ENCODE data around the gene CAPN2.

Gene CAPN2

DNA sequence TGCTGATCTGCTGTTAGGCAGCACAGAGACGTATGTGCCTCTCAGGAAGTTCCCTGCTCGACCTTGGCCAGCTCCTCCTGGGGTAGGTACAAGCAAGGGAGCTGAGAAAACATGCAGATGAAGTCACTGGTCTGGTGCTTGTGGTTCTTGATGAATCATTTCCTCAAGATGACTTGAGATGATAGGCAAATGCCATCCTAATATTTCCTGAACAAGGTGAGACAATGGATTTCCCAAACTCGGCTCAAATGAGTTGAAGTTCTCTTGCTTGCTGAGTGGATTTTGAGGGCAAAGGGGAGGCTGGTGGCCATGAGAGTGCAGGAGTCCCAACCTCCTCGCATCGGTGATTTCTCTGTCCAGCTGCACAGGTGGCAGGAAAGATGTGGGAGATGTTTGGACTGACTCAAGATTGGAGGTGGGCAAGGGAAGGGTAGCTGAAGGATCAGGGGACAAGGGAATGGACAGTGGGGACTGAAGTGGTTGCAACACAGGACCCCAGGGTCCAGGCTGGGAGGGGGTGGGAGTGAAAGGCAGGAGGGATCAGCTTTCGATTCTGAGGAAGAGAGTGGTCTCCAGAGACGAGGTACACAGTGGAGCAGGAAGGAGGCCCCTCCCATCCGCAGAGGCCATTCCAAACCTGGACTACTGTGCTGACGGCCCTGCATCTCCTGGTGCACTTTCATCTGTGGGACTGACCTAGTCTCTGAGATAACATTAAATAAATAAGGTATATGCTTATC lies 63.9 kb downstream of the CAPN2 start:
- no peaks in the 10 kb centered on the region for H3K79me2 ChIP-seq (ENCODE audit: control insufficient read depth, insufficient read depth, low read length, unreplicated experiment)
- peaks cover 45% of the 10 kb centered on the region for H3K4me1 ChIP-seq (ENCODE audit: control insufficient read depth, insufficient read depth, low read length, unreplicated experiment)
- H3K4me3 ChIP-seq (ENCODE audit: low read depth, low read length) = peak overlapping the region; percentile 10; the same call in 1 of the 2 replicates
- peaks cover 56% of the 10 kb centered on the region for H3K36me3 ChIP-seq (ENCODE audit: insufficient read depth, low read length)
- H3K27ac ChIP-seq (ENCODE audit: low read depth, low read length) = peak overlapping the region; percentile 84
- H2AFZ ChIP-seq (ENCODE audit: low read length, unreplicated experiment) = no peak overlapping the region
- no peaks in the 10 kb centered on the region for H3K27me3 ChIP-seq (ENCODE audit: insufficient read depth, low read length)

DNA sequence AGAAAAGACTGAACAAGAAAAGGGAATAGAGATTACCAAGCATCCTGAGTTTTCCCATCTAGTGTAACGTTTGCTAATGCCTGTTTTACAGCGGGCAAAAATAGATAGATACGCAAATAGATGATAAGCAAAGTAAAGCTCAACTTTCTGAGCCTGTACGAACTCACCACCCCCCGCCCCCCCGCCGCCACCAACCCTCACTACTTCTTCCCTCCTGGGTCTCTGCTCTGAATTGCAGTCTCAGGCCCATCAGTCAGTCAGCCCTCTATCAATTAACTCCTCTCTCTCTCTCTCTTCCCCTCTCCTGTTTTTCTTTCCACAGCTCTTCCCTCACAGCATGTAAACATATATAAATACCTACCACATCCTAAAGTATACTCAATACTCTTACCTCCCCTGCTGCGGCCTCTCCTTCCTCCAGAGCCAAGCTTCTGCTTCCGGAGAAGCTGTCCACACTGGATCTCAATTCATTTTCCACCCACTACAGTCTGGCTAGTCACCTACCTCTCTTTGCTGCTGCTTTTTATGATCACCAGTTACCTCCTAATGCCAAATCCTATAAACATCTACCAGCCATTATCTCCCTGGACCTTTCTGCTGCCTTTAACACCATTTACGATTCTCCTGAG lies 64.6 kb downstream of the CAPN2 start:
- H2AFZ ChIP-seq (ENCODE audit: low read length, unreplicated experiment) = no peak overlapping the region
- no peak overlapping the region for H3K4me3 ChIP-seq (ENCODE audit: low read depth, low read length)
- peaks cover 54% of the 10 kb centered on the region for H3K36me3 ChIP-seq (ENCODE audit: insufficient read depth, low read length)

DNA sequence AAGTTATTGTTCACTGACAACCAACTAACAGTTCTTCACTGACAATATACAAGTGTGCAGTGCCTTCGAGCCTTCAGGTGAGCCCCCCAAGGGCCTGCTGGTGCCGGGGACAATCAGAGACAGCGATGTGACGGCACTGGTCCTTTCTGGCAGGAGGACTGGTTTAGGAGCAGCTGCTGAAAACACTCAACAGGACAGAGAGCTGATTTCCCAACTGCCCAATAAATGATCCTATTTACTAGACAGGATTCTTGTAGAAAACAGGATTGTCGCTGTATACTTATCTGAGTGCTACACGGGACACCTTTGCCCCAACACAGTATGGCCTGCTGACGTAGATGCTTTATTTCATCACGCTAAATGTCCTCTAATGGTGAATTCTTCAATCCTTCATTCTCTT lies 68.0 kb downstream of the CAPN2 start:
- H3K36me3 ChIP-seq (ENCODE audit: insufficient read depth, low read length) = peaks cover 33% of the 10 kb centered on the region
- H3K4me3 ChIP-seq (ENCODE audit: low read depth, low read length) = no peak overlapping the region
- H2AFZ ChIP-seq (ENCODE audit: low read length, unreplicated experiment) = no peak overlapping the region
- no peak overlapping the region for H3K27ac ChIP-seq (ENCODE audit: low read depth, low read length)
- H3K27me3 ChIP-seq (ENCODE audit: insufficient read depth, low read length) = no peaks in the 10 kb centered on the region
- H3K79me2 ChIP-seq (ENCODE audit: control insufficient read depth, insufficient read depth, low read length, unreplicated experiment) = no peaks in the 10 kb centered on the region
- H3K4me1 ChIP-seq (ENCODE audit: control insufficient read depth, insufficient read depth, low read length, unreplicated experiment) = peaks cover 14% of the 10 kb centered on the region

More for the DNA sequence above, 64.6 kb downstream of the CAPN2 start:
- no peaks in the 10 kb centered on the region for H3K27me3 ChIP-seq (ENCODE audit: insufficient read depth, low read length)
- H3K79me2 ChIP-seq (ENCODE audit: control insufficient read depth, insufficient read depth, low read length, unreplicated experiment) = no peaks in the 10 kb centered on the region
- peaks cover 41% of the 10 kb centered on the region for H3K4me1 ChIP-seq (ENCODE audit: control insufficient read depth, insufficient read depth, low read length, unreplicated experiment)
- peak overlapping the region; percentile 84 for H3K27ac ChIP-seq (ENCODE audit: low read depth, low read length)

DNA sequence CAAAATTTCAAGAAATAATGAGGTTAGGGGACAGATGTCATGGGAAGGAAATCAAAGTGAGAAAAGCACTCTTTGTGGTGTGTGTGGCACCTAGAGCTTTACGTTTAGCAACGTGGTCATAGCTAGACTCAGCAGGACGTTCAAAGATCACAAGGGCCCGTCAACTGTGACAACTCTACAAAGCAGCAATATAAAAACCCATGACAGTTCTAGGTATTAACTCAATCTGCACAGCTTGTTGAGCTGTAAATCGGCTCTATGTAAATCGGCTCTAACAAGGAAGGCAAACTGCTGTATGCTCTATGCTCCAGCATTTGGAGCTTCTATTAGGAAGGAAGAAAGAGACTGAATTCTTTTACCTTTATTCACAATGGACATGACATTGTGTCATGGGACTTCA lies 68.6 kb downstream of the CAPN2 start:
- no peak overlapping the region for H3K4me3 ChIP-seq (ENCODE audit: low read depth, low read length)
- H2AFZ ChIP-seq (ENCODE audit: low read length, unreplicated experiment) = no peak overlapping the region
- H3K27ac ChIP-seq (ENCODE audit: low read depth, low read length) = no peak overlapping the region; the same call in 1 of the 2 replicates
- H3K27me3 ChIP-seq (ENCODE audit: insufficient read depth, low read length) = no peaks in the 10 kb centered on the region
- H3K79me2 ChIP-seq (ENCODE audit: control insufficient read depth, insufficient read depth, low read length, unreplicated experiment) = no peaks in the 10 kb centered on the region
- peaks cover 29% of the 10 kb centered on the region for H3K36me3 ChIP-seq (ENCODE audit: insufficient read depth, low read length)
- H3K4me1 ChIP-seq (ENCODE audit: control insufficient read depth, insufficient read depth, low read length, unreplicated experiment) = peaks cover 8% of the 10 kb centered on the region

DNA sequence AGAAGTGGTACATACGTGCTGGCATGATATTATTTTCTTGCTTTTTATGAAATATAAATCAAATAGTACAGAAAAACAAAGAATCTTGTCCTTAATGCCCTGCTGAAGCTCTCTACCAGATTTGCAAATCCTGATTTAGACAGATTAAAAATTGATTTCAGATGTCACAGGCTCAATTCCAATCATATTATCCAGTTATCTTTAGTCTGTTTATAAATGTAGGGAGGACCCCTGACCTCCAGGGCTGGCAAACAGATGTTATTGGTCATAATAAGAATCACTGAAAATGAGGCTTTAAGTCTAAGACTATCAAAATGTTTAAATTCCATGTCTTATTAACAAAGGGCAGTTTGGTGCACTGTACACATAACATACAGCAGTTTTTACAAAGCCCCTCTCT lies 71.3 kb downstream of the CAPN2 start:
- Histone ChIP-seq H3K27ac (ENCODE audit: low read depth, low read length) (no peak overlapping the region), H3K4me1 (ENCODE audit: control insufficient read depth, insufficient read depth, low read length, unreplicated experiment) (no peaks in the 10 kb centered on the region), H3K27me3 (ENCODE audit: insufficient read depth, low read length) (no peaks in the 10 kb centered on the region), H3K36me3 (ENCODE audit: insufficient read depth, low read length) (peaks cover 12% of the 10 kb centered on the region), H2AFZ (ENCODE audit: low read length, unreplicated experiment) (no peak overlapping the region), H3K79me2 (ENCODE audit: control insufficient read depth, insufficient read depth, low read length, unreplicated experiment) (no peaks in the 10 kb centered on the region), H3K4me3 (ENCODE audit: low read depth, low read length) (no peak overlapping the region)

DNA sequence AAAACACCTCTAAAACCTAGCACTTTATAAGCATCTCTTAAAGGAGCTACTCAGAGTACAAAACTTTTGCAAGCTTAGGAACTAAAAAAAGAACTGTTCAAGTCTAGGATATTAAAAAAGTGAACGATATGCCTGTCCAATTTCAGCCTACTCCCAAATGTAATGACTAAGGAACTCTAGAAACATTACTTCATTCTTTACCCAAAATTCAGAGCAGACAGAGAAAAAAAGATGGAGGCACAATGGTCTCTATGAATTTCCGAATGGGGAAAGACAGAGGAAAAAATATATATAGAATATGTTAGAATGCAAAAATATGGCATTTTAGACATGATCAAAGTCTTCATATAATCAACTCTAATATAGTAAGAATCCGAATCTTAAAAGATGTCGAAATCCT lies 72.2 kb downstream of the CAPN2 start:
- Histone ChIP-seq H3K79me2 (ENCODE audit: control insufficient read depth, insufficient read depth, low read length, unreplicated experiment) (no peaks in the 10 kb centered on the region), H2AFZ (ENCODE audit: low read length, unreplicated experiment) (no peak overlapping the region), H3K27ac (ENCODE audit: low read depth, low read length) (no peak overlapping the region), H3K27me3 (ENCODE audit: insufficient read depth, low read length) (no peaks in the 10 kb centered on the region), H3K4me1 (ENCODE audit: control insufficient read depth, insufficient read depth, low read length, unreplicated experiment) (no peaks in the 10 kb centered on the region), H3K36me3 (ENCODE audit: insufficient read depth, low read length) (peaks cover 5% of the 10 kb centered on the region; the same call in 1 of the 2 replicates), H3K4me3 (ENCODE audit: low read depth, low read length) (no peak overlapping the region)

DNA sequence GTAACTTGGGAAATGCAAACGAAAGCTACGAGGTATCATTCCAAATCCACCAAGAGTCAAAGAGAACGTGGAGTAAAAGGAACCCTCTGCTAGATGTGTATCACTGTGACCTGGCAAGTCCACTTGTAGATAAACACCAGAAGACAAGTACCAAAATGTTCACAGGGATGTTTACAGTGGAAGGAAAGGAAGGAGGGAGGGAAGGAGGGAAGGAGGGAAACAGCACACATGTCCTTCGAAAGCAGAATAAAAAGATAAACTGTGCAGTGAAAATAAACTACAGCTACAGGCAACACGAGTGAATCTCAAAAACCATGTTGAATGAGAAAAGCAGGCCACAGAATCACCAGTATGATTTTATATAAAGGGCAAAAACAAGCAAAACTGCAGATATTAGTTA lies 73.5 kb downstream of the CAPN2 start:
- H3K27ac ChIP-seq (ENCODE audit: low read depth, low read length) = no peak overlapping the region
- H3K79me2 ChIP-seq (ENCODE audit: control insufficient read depth, insufficient read depth, low read length, unreplicated experiment) = no peaks in the 10 kb centered on the region
- no peak overlapping the region for H3K4me3 ChIP-seq (ENCODE audit: low read depth, low read length)
- no peaks in the 10 kb centered on the region for H3K4me1 ChIP-seq (ENCODE audit: control insufficient read depth, insufficient read depth, low read length, unreplicated experiment)
- no peaks in the 10 kb centered on the region for H3K27me3 ChIP-seq (ENCODE audit: insufficient read depth, low read length)
- H2AFZ ChIP-seq (ENCODE audit: low read length, unreplicated experiment) = no peak overlapping the region
- H3K36me3 ChIP-seq (ENCODE audit: insufficient read depth, low read length) = no peaks in the 10 kb centered on the region; the same call in 1 of the 2 replicates

DNA sequence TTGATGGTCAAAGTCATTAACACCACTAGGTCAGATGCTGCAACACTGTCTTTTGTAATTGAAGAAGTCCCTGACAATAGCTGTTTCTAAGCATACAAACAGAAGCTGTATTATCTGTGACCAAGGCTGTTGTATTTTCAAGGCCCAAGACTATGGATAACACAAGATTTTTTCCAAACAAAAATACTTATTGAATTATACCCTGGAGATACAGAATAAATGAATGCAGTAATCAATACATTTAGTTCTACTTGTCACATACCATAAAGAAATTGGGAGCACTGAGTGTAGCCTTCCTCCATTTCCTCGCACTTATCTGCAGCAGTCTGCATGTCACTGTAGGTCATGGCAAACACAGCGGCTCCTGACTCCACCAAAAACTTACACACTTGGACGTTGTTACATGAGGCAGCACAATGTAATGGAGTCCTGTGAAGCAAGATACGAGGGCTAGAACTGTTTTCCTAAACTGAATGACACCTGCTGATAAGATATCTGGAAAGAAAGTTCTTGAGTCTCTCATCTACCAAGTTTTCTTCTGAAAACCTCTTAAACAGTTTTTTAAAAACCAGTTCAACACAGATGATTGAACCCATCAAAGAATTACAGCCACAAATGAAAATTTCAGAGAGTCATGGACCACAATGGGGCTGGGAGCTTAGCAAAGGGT lies 76.5 kb downstream of the CAPN2 start:
- Histone ChIP-seq H3K27me3 (ENCODE audit: insufficient read depth, low read length) (no peaks in the 10 kb centered on the region), H2AFZ (ENCODE audit: low read length, unreplicated experiment) (no peak overlapping the region), H3K36me3 (ENCODE audit: insufficient read depth, low read length) (peaks cover 12% of the 10 kb centered on the region; the same call in 1 of the 2 replicates), H3K4me1 (ENCODE audit: control insufficient read depth, insufficient read depth, low read length, unreplicated experiment) (no peaks in the 10 kb centered on the region), H3K79me2 (ENCODE audit: control insufficient read depth, insufficient read depth, low read length, unreplicated experiment) (no peaks in the 10 kb centered on the region), H3K27ac (ENCODE audit: low read depth, low read length) (no peak overlapping the region), H3K4me3 (ENCODE audit: low read depth, low read length) (no peak overlapping the region)

DNA sequence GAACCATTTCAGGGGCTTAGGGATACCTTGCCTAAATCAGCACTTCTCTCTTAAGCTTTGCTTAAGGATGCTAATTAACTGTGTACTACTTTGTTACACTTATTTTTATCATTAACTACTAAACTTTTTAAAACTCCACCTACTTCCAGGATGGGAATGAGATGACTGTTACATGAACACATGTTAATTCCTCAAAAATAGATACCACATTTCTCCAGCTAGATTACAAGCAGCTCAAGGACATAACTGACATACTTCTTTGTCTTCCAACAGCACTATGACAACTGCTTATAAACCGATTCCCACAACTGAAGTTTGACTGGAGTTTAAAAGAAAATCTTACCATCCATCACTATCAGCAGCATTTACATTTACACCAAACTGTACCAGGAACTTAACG lies 79.7 kb downstream of the CAPN2 start:
- no peak overlapping the region for H3K27ac ChIP-seq (ENCODE audit: low read depth, low read length)
- H3K4me1 ChIP-seq (ENCODE audit: control insufficient read depth, insufficient read depth, low read length, unreplicated experiment) = no peaks in the 10 kb centered on the region
- no peak overlapping the region for H3K4me3 ChIP-seq (ENCODE audit: low read depth, low read length)
- no peaks in the 10 kb centered on the region for H3K27me3 ChIP-seq (ENCODE audit: insufficient read depth, low read length)
- H3K79me2 ChIP-seq (ENCODE audit: control insufficient read depth, insufficient read depth, low read length, unreplicated experiment) = no peaks in the 10 kb centered on the region
- no peak overlapping the region for H2AFZ ChIP-seq (ENCODE audit: low read length, unreplicated experiment)
- peaks cover 20% of the 10 kb centered on the region; the same call in 1 of the 2 replicates for H3K36me3 ChIP-seq (ENCODE audit: insufficient read depth, low read length)

DNA sequence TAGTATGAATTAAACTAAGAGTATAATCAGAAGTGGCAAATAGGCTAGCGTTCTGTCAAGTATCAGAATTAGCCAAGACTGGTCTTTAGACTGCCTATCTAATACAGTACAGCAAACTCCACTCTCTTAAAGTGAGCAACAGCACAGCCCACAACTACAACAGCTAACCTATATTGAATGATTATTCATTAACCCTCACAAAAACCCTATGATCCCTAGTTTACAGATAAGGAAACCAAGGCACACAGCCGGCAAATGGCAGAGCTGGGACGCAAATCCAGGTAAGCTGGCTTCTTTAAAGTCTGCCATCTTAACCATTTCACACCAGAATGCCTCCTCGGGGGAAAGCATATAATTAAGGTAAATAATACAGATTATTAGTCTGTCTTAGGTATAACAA lies 81.4 kb downstream of the CAPN2 start:
- no peaks in the 10 kb centered on the region for H3K27me3 ChIP-seq (ENCODE audit: insufficient read depth, low read length)
- H3K4me3 ChIP-seq (ENCODE audit: low read depth, low read length) = no peak overlapping the region
- H3K36me3 ChIP-seq (ENCODE audit: insufficient read depth, low read length) = peaks cover 26% of the 10 kb centered on the region; the same call in 1 of the 2 replicates
- no peak overlapping the region for H3K27ac ChIP-seq (ENCODE audit: low read depth, low read length)
- H3K79me2 ChIP-seq (ENCODE audit: control insufficient read depth, insufficient read depth, low read length, unreplicated experiment) = no peaks in the 10 kb centered on the region
- no peaks in the 10 kb centered on the region for H3K4me1 ChIP-seq (ENCODE audit: control insufficient read depth, insufficient read depth, low read length, unreplicated experiment)
- H2AFZ ChIP-seq (ENCODE audit: low read length, unreplicated experiment) = no peak overlapping the region
